HCT116 (cell line): Measurements from ENCODE around the gene SCARF1. TPM values are rescaled to one million over a fixed set of nuclear protein-coding genes. Genes with fewer than 3 reads are reported as not detected.
"Not testable (repeated sequence)": the region's sequence is repeated elsewhere in the genome, so short reads cannot be mapped to it uniquely, and the experiment has no call there.

ENCODE experiments used
- ATAC-seq: fragments of 200-7000 bp; cut with Tn5 transposase; 2 replicates; pipeline ENCODE4 v1.9.1; 2020; ENCODE audit warnings: mild to moderate bottlenecking, moderate library complexity
- BruUV-seq: library from RNA; stranded (reverse); fragments of 400-500 nt; replicated peaks from 2 replicates; lab custom pipeline; 2021; lab: Mats Ljungman, UMichigan
- CTCF ChIA-PET: fragments of 300-600 bp; sonication (Branson Sonifier 250); formaldehyde crosslinking; loops from one replicate; lab custom pipeline; 2021; ENCODE audit warnings: antibody characterized with exemption; lab: Charles Lee
- POLR2A ChIA-PET: fragments of 300-600, 350-600 bp; sonication (Branson Sonifier 250); formaldehyde crosslinking; loops from one replicate; lab custom pipeline; 2021; ENCODE audit warnings: antibody characterized with exemption; lab: Charles Lee
- RAD21 ChIA-PET, 2 experiments: fragments of 300-600 bp; sonication (Branson Sonifier 250); formaldehyde crosslinking; loops; one replicate each; lab custom pipeline; 2023; ENCODE audit warnings: low total read pairs in 2 of 2; ENCODE audit not compliant: uncharacterized antibody in 2 of 2, unreplicated experiment in 2 of 2, low non-redundant PET in 1 of 2; lab: Charles Lee
- DNase-seq: peaks from one replicate; pipeline ENCODE4 v3.0.0-alpha.2; 2010; ENCODE audit warnings: low read depth, low spot score
- H2AFZ ChIP-seq: fragments of 200-600 bp; shearing (Covaris generic), sonication (generic); 2 replicates; pipeline ENCODE4 v1.6.1; 2017; ENCODE audit warnings: low read depth, mixed run types, mixed read lengths, antibody characterized with exemption, low read length; ENCODE audit not compliant: poor library complexity, severe bottlenecking
- H3K27ac ChIP-seq: 2 replicates; pipeline ENCODE4 v1.5.1; 2012; ENCODE audit warnings: low read depth, low read length
- H3K27me3 ChIP-seq: fragments of 200-600 bp; sonication (generic); 2 replicates; pipeline ENCODE4 v1.6.1; 2016; ENCODE audit warnings: mixed run types, low read length, mixed read lengths; ENCODE audit not compliant: insufficient read depth
- H3K36me3 ChIP-seq, 2 experiments: fragments of 200-500 bp in 1 of 2; fragments of 200-600 bp in 1 of 2; sonication (Bioruptor generic) in 1 of 2; sonication (generic) in 1 of 2; 2 replicates each; pipeline versions ENCODE4 v1.5.1 to v1.6.1; 2014 to 2016; ENCODE audit warnings: low read length in 2 of 2, inconsistent platforms in 1 of 2, mixed read lengths in 1 of 2, mixed run types in 1 of 2; ENCODE audit not compliant: insufficient read depth in 2 of 2, control insufficient read depth in 1 of 2
- H3K4me1 ChIP-seq, 2 experiments: fragments of 200-600 bp in 1 of 2; sonication (generic) in 1 of 2; 2 replicates each; pipeline versions ENCODE4 v1.5.1 to v1.6.1; 2012 to 2017; ENCODE audit warnings: low read length in 2 of 2, inconsistent platforms in 1 of 2, mild to moderate bottlenecking in 1 of 2, mixed read lengths in 1 of 2, mixed run types in 1 of 2, moderate library complexity in 1 of 2; ENCODE audit not compliant: insufficient read depth in 2 of 2, control insufficient read depth in 1 of 2
- H3K4me2 ChIP-seq: fragments of 200-600 bp; sonication (generic); 2 replicates; pipeline ENCODE4 v1.6.1; 2017; ENCODE audit warnings: mixed run types, low read length, mixed read lengths
- H3K4me3 ChIP-seq, 2 experiments: fragments of 200-600 bp in 1 of 2; sonication (generic) in 1 of 2; replicated peaks in 1 of 2; 2 replicates each; pipeline ENCODE4 v1.5.1; 2011 to 2016; ENCODE audit warnings: low read length in 2 of 2, control low read depth in 1 of 2, low read depth in 1 of 2, mild to moderate bottlenecking in 1 of 2, mixed read lengths in 1 of 2, mixed run types in 1 of 2
- H3K79me2 ChIP-seq: fragments of 200-600 bp; sonication (generic); 2 replicates; pipeline ENCODE4 v1.6.1; 2017; ENCODE audit warnings: mild to moderate bottlenecking, mixed run types, low read length, moderate library complexity, mixed read lengths; ENCODE audit not compliant: insufficient read depth
- H3K9ac ChIP-seq: fragments of 200-600 bp; sonication (generic); 2 replicates; pipeline ENCODE4 v1.6.1; 2016; ENCODE audit warnings: low read length, mixed read lengths
- H3K9me2 ChIP-seq: fragments of 200-600 bp; sonication (generic), shearing (Covaris generic); 2 replicates; pipeline ENCODE4 v1.6.1; 2017; ENCODE audit warnings: mixed run types, mild to moderate bottlenecking, moderate library complexity; ENCODE audit not compliant: insufficient read depth
- H3K9me3 ChIP-seq, 2 experiments: fragments of 200-500 bp in 1 of 2; fragments of 200-600 bp in 1 of 2; sonication (Bioruptor generic) in 1 of 2; sonication (generic) in 1 of 2; 2 replicates each; pipeline ENCODE4 v1.6.1; 2014 to 2017; ENCODE audit warnings: low read length in 2 of 2, mixed read lengths in 2 of 2, inconsistent platforms in 1 of 2, low read depth in 1 of 2, mild to moderate bottlenecking in 1 of 2, mixed run types in 1 of 2, moderate library complexity in 1 of 2; ENCODE audit not compliant: control insufficient read depth in 1 of 2, insufficient read depth in 1 of 2
- H4K20me1 ChIP-seq: fragments of 200-600 bp; sonication (generic), shearing (Covaris generic); 2 replicates; pipeline ENCODE4 v1.6.1; 2017; ENCODE audit warnings: mixed run types, mild to moderate bottlenecking, moderate library complexity; ENCODE audit not compliant: insufficient read depth
- CEBPB ChIP-seq: IDR thresholded peaks from 2 replicates; pipeline ENCODE4 v1.6.1; 2012; ENCODE audit warnings: low read depth
- CTCF ChIP-seq, 3 experiments: fragments of 200-600 bp in 1 of 3; sonication (generic) in 1 of 3; IDR thresholded peaks in 2 of 3; conservative IDR thresholded peaks in 1 of 3; 2 replicates each; pipeline ENCODE4 v1.5.1; 2012 to 2017; ENCODE audit warnings: low read depth in 2 of 3, low read length in 2 of 3, antibody characterized with exemption in 1 of 3, borderline replicate concordance in 1 of 3, control low read depth in 1 of 3, mild to moderate bottlenecking in 1 of 3, mixed read lengths in 1 of 3, mixed run types in 1 of 3, moderate library complexity in 1 of 3; ENCODE audit not compliant: insufficient read depth in 1 of 3
- EGR1 ChIP-seq: IDR thresholded peaks from 2 replicates; pipeline ENCODE4 v1.6.1; 2012; ENCODE audit warnings: low read depth
- ZBTB33 ChIP-seq: IDR thresholded peaks from 2 replicates; pipeline ENCODE4 v1.6.1; 2011; ENCODE audit warnings: mild to moderate bottlenecking, low read length, moderate library complexity; ENCODE audit not compliant: insufficient replicate concordance; ENCODE audit errors: extremely low read depth
- intact Hi-C: fragments of 100-400 bp; cut with micrococcal nuclease; formaldehyde crosslinking; loops from 2 replicates; pipeline ENCODE4 v1.10.0; 2022
- total RNA-seq: library from RNA; stranded (reverse); gene quantifications from one replicate; pipeline ENCODE4 v1.2.1, GENCODE V29; 2021; ENCODE audit not compliant: unreplicated experiment

The SCARF1 gene
- total RNA-seq, 1 experiment from 2014 or later, result 2.2 TPM

- RAD21 ChIA-PET, CTCF ChIA-PET, H4K20me1 ChIP-seq, H3K9me3 ChIP-seq, H3K4me1 ChIP-seq, H3K4me2 ChIP-seq, ATAC-seq, H3K9ac ChIP-seq, H3K4me3 ChIP-seq, DNase-seq, BruUV-seq, H3K27me3 ChIP-seq, H3K27ac ChIP-seq, H3K9me2 ChIP-seq, H2AFZ ChIP-seq, POLR2A ChIA-PET: not testable (repeated sequence)
- peaks cover 62 to 63% of the 10 kb centered on the region in 2 experiments for H3K36me3 ChIP-seq
- peaks cover 42% of the 10 kb centered on the region for H3K79me2 ChIP-seq
- intact Hi-C loops, result loop anchor here (10.0 kb wide), 1 partner anchor 201 kb away; no protein-coding TSS in a partner anchor
Measured at GRCh38 chr17:1663934-1664333, 18.4 kb upstream of the SCARF1 start.

GRCh38 chr17:1661045-1661444 is 15.5 kb upstream of the SCARF1 start:
- POLR2A ChIA-PET, result no interaction called here
- Histone ChIP-seq H3K9me3 (no peaks in the 10 kb centered on the region), H3K27me3 (no peaks in the 10 kb centered on the region), H3K79me2 (peaks cover 18% of the 10 kb centered on the region), H3K27ac (no peak overlapping the region), H3K9ac (no peak overlapping the region), H3K4me1 (no peaks in the 10 kb centered on the region), H3K9me2 (no peaks in the 10 kb centered on the region), H2AFZ (no peak overlapping the region), H3K4me2 (no peak overlapping the region), H3K36me3 (peaks cover 71 to 73% of the 10 kb centered on the region in 2 experiments), H4K20me1 (0 out of 2 replicates have a peak, but pooled peaks cover 6% of the 10 kb centered on the region), H3K4me3 (no peak overlapping the region)
- no peak for ATAC-seq
- CTCF ChIA-PET, result interaction anchor here (1.3 kb wide), 1 partner anchor 12 kb away, joined by 8 read pairs; the partner anchor contains the start of gene RILP
- intact Hi-C loops, result loop anchor here (10.0 kb wide), 1 partner anchor 204 kb away; no protein-coding TSS in a partner anchor
- RAD21 ChIA-PET, result no interaction called here
- DNase-seq, result no peak
- no peak for TF ChIP-seq CTCF (IDR thresholded peaks at IDR 0.05 in 2 of 3, conservative IDR thresholded peaks at IDR 0.05 in 1 of 3; ENCODE audit: borderline replicate concordance in 1 of 3, insufficient read depth in 1 of 3, low read depth in 2 of 3, low read length in 2 of 3)
- TF ChIP-seq EGR1, result no peak
- no peak for TF ChIP-seq ZBTB33
- no peak for TF ChIP-seq CEBPB
- BruUV-seq, result TSS peak; percentile 75
